A673 (cell line): ENCODE data around the gene TXNDC17. TPM values are rescaled to one million over a fixed set of nuclear protein-coding genes. Genes with fewer than 3 reads are reported as not detected.
"Not testable (repeated sequence)": the region's sequence is repeated elsewhere in the genome, so short reads cannot be mapped to it uniquely, and the experiment has no call there.

Experiments used
- BruUV-seq: library from RNA; stranded (reverse); fragments of 400-500 nt; replicated peaks from 2 replicates; lab custom pipeline; 2021; lab: Mats Ljungman, UMichigan
- CTCF ChIA-PET: fragments of 300-600 bp; sonication (Branson Sonifier 250); formaldehyde crosslinking; loops from one replicate; lab custom pipeline; 2022; ENCODE audit warnings: antibody characterized with exemption; lab: Charles Lee
- POLR2A ChIA-PET: fragments of 300-600 bp; sonication (Branson Sonifier 250); formaldehyde crosslinking; loops from one replicate; lab custom pipeline; 2022; ENCODE audit warnings: antibody characterized with exemption; ENCODE audit not compliant: low non-redundant PET; lab: Charles Lee
- DNase-seq: peaks from one replicate; pipeline ENCODE4 v3.0.0-alpha.2; 2015; ENCODE audit warnings: low spot score
- H3K27ac ChIP-seq: fragments of 200-600 bp; sonication (generic); 2 replicates; pipeline ENCODE4 v1.5.1; 2016; ENCODE audit warnings: mixed run types, low read depth, mild to moderate bottlenecking, mixed read lengths, antibody characterized with exemption, low read length; ENCODE audit not compliant: poor library complexity, severe bottlenecking
- H3K27me3 ChIP-seq: fragments of 200-600 bp; sonication (generic); replicated peaks from 2 replicates; pipeline ENCODE4 v1.6.1; 2017; ENCODE audit warnings: mixed run types, low read depth, mild to moderate bottlenecking, mixed read lengths, antibody characterized with exemption, low read length; ENCODE audit not compliant: insufficient read depth, poor library complexity
- H3K36me3 ChIP-seq: fragments of 200-600 bp; sonication (generic); 2 replicates; pipeline ENCODE4 v1.6.1; 2016; ENCODE audit warnings: mixed run types, mild to moderate bottlenecking, mixed read lengths, antibody characterized with exemption, low read length; ENCODE audit not compliant: insufficient read depth, poor library complexity, severe bottlenecking
- H3K4me1 ChIP-seq: fragments of 200-600 bp; sonication (generic); 2 replicates; pipeline ENCODE4 v1.6.1; 2017; ENCODE audit warnings: mixed run types, mild to moderate bottlenecking, mixed read lengths, antibody characterized with exemption, low read length; ENCODE audit not compliant: insufficient read depth, poor library complexity, severe bottlenecking
- H3K4me3 ChIP-seq: fragments of 200-600 bp; sonication (generic); 2 replicates; pipeline ENCODE4 v1.5.1; 2016; ENCODE audit warnings: low read depth, mixed run types, mild to moderate bottlenecking, mixed read lengths, low read length; ENCODE audit not compliant: poor library complexity, severe bottlenecking
- H3K9me3 ChIP-seq: fragments of 200-600 bp; sonication (generic); 2 replicates; pipeline ENCODE4 v1.6.1; 2016; ENCODE audit warnings: mixed run types, low read depth, mild to moderate bottlenecking, mixed read lengths, antibody characterized with exemption, low read length; ENCODE audit not compliant: poor library complexity, severe bottlenecking
- CTCF ChIP-seq: fragments of 300-800, 200-600 bp; sonication (generic); conservative IDR thresholded peaks from 2 replicates; pipeline ENCODE4 v1.5.1; 2017; ENCODE audit warnings: low read depth, mild to moderate bottlenecking, antibody characterized with exemption, low read length, moderate library complexity, mixed read lengths
- EZH2 ChIP-seq: fragments of 200-600 bp; sonication (generic); IDR thresholded peaks from 2 replicates; pipeline ENCODE4 v1.6.1; 2017; ENCODE audit warnings: borderline replicate concordance, low read depth, mild to moderate bottlenecking, mixed read lengths, antibody characterized with exemption, low read length; ENCODE audit not compliant: poor library complexity, severe bottlenecking
- intact Hi-C: fragments of 100-400 bp; cut with micrococcal nuclease; formaldehyde crosslinking; loops from one replicate; pipeline ENCODE4 v1.10.0; 2022; ENCODE audit not compliant: unreplicated experiment
- microRNA-seq: library from miRNA; unstranded; fragments of <30 nt; microRNA quantifications from one replicate; pipeline ENCODE4 v1.2.0, GENCODE V29; 2021
- total RNA-seq: library from RNA; stranded (reverse); gene quantifications from 2 replicates; pipeline ENCODE4 v1.2.3, GENCODE V29; 2021

TXNDC17 gene
- total RNA-seq, 1 experiment from 2014 or later, result 147 TPM

DNA sequence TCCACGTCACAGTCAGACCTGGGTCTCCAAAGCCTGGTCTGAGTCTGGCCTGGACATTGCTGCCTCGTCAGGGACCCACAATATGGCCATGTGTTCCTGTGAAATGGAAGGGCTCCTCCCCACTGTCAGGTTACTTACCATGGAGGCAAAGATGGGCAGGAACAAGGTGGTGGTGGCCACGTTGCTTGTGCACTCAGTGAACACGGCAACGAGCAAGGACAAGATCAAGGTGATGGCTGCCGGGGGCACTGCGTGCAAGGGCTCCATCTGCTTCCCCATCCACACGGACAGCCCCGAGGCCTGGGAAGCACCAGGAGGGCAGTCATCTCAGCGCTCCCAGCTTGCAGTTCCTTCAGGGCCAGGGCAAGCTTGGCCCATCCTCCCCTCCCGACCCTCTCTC, 49.8 kb downstream of the TXNDC17 start:
- POLR2A ChIA-PET, result interaction anchor here (0.6 kb wide), 1 partner anchor 222 kb away, joined by 3 read pairs; no protein-coding TSS in a partner anchor
- intact Hi-C loops, result no loop called here
- CTCF ChIA-PET, result no interaction called here
- H3K27ac ChIP-seq, result no peak overlapping the region
- no peak for DNase-seq
- H3K36me3 ChIP-seq, result no peaks in the 10 kb centered on the region
- H3K4me3 ChIP-seq, result no peak overlapping the region
- peaks cover 23% of the 10 kb centered on the region for H3K27me3 ChIP-seq
- H3K4me1 ChIP-seq, result no peaks in the 10 kb centered on the region
- no peak for TF ChIP-seq CTCF
- TF ChIP-seq EZH2, result no peak
- H3K9me3 ChIP-seq, result no peaks in the 10 kb centered on the region
- BruUV-seq, result no TSS peak

GRCh38 chr17:6691546-6691945, 50.7 kb downstream of the TXNDC17 start:
- no TSS peak for BruUV-seq
- no peak overlapping the region for H3K4me3 ChIP-seq
- no peak for TF ChIP-seq EZH2
- TF ChIP-seq CTCF, result no peak
- CTCF ChIA-PET, result no interaction called here
- H3K27me3 ChIP-seq, result peaks cover 23% of the 10 kb centered on the region
- H3K36me3 ChIP-seq, result no peaks in the 10 kb centered on the region
- POLR2A ChIA-PET, result interaction anchor here (0.7 kb wide), 1 partner anchor 892 kb away, joined by 4 read pairs; the partner anchor contains the start of gene MPDU1
- no peak for DNase-seq
- H3K27ac ChIP-seq, result no peak overlapping the region
- H3K9me3 ChIP-seq, result no peaks in the 10 kb centered on the region
- intact Hi-C loops, result no loop called here
- no peaks in the 10 kb centered on the region for H3K4me1 ChIP-seq

DNA sequence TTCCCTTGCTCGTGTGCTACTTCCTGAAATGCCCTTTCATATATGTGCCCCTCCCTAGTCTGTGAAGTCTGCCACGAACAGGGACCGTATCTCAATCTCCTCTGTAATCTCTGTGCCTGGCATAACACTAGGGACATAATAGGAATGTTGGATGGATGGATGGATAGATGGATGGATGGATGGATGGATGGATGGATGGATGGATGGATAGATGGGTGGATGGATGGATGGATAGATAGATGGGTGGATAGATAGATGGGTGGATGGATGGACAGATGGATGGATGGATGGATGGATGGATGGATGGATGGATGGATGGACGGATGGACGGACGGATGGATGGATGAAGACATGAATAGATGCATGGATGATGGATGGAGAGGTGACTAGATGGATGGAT, 51.1 kb downstream of the TXNDC17 start:
- CTCF ChIA-PET, H3K27ac ChIP-seq, H3K9me3 ChIP-seq, intact Hi-C loops, H3K36me3 ChIP-seq, H3K4me3 ChIP-seq, DNase-seq, H3K4me1 ChIP-seq, BruUV-seq: not testable (repeated sequence)
- H3K27me3 ChIP-seq, result peaks cover 23% of the 10 kb centered on the region
- POLR2A ChIA-PET, result interaction anchor here (0.7 kb wide), 1 partner anchor 891 kb away, joined by 4 read pairs; the partner anchor contains the start of gene MPDU1

Small RNA genes lying within 50 kb of the gene (microRNA-seq; reads per million reads assigned to microRNA genes)
- gene MIR4520-1, result not detected
- gene MIR4520-2, result not detected

Other genes starting within 250 kb of the TXNDC17 start
- not detected in 2 replicates for gene AIPL1, start 205.9 kb upstream of the TXNDC17 start, total RNA-seq
- gene PIMREG, start 196.6 kb upstream of the TXNDC17 start, total RNA-seq, result 90.5 and 107 TPM in 2 replicates
- 0.71 and 1.9 TPM in 2 replicates for gene PITPNM3, start 84.5 kb upstream of the TXNDC17 start, total RNA-seq
- gene KIAA0753, start 349 bp upstream of the TXNDC17 start, total RNA-seq, result 41.2 and 42.8 TPM in 2 replicates
- 27.9 and 28.0 TPM in 2 replicates for gene MED31, start 10.5 kb downstream of the TXNDC17 start, total RNA-seq
- 3.1 and 3.3 TPM in 2 replicates for gene C17orf100, start 10.7 kb downstream of the TXNDC17 start, total RNA-seq
- not detected in 2 replicates for gene SLC13A5, start 72.3 kb downstream of the TXNDC17 start, total RNA-seq
- not detected in 2 replicates for gene XAF1, start 115.0 kb downstream of the TXNDC17 start, total RNA-seq
- not detected in 2 replicates for gene FBXO39, start 135.2 kb downstream of the TXNDC17 start, total RNA-seq
- gene TEKT1, start 190.7 kb downstream of the TXNDC17 start, total RNA-seq, result not detected in 2 replicates